ENCODE data around the gene MYLK4. TPM values are rescaled to one million over a fixed set of nuclear protein-coding genes. Genes with fewer than 3 reads are reported as not detected.

The MYLK4 gene
- total RNA-seq, 4 donors from 2014 or later, result 0.42 to 0.98 (median 0.52) TPM

DNA sequence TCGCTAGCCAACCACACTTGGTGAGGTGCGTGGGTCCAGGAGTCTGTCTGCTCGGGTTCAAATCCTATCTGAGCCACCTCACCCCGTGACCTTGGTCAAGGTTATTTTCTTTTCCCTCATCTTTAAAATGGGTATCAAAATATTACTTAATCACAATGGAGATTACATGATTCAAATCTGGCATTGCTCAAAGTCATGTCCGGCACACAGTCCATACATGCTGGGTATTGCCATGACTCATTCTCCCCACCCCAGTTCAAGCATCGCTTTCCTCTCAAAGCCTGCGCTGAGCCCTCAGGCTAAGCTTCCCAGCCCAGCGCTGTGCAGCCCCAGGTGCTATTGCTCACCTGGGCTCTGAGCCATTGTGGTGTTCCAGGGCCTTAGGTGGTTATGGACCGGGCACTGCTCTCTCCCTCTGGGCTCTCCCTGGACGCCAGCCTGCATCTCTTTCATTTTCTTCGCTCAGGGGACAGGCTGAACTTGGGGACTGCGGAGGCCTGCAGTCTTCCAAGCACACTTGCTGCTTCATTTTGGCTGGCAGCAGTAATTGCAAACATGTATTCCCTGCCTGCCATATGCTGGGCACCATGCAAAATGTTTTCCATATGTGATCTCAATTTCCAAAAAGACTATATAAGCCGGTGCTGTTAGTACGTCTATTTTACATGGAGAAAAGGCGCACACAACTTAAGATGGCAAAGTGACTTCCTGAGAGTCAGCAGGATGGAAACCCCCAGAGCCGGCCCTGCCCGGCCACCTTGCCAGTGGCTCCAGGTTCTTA is 41.8 kb upstream of the MYLK4 start:
- peaks cover 0 to 9% (median 0%) of the 10 kb centered on the region in 3 donors for H3K36me3 ChIP-seq
- peak overlapping the region in 2 of 4 donors; percentile 55 to 75 for H3K27ac ChIP-seq
- TF ChIP-seq EP300 (IDR thresholded peaks at IDR 0.05), result no peak
- TF ChIP-seq POLR2A (IDR thresholded peaks at IDR 0.05), result no peak
- TF ChIP-seq, protein P1, sequence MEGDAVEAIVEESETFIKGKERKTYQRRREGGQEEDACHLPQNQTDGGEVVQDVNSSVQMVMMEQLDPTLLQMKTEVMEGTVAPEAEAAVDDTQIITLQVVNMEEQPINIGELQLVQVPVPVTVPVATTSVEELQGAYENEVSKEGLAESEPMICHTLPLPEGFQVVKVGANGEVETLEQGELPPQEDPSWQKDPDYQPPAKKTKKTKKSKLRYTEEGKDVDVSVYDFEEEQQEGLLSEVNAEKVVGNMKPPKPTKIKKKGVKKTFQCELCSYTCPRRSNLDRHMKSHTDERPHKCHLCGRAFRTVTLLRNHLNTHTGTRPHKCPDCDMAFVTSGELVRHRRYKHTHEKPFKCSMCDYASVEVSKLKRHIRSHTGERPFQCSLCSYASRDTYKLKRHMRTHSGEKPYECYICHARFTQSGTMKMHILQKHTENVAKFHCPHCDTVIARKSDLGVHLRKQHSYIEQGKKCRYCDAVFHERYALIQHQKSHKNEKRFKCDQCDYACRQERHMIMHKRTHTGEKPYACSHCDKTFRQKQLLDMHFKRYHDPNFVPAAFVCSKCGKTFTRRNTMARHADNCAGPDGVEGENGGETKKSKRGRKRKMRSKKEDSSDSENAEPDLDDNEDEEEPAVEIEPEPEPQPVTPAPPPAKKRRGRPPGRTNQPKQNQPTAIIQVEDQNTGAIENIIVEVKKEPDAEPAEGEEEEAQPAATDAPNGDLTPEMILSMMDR (IDR thresholded peaks at IDR 0.05), result no peak
- DNase-seq (ENCODE audit: low spot score in 2 of 2), result no peak
- whole genome bisulfite sequencing, 2 donors, result 93 to 95% methylated on average over 17 of the region's 17 CpGs
- H3K4me3 ChIP-seq, result no peak overlapping the region
- H3K4me1 ChIP-seq, result peaks cover 0 to 35% (median 13%) of the 10 kb centered on the region in 4 donors
- no peaks in the 10 kb centered on the region for H3K9me3 ChIP-seq
- no peaks in the 10 kb centered on the region for H3K27me3 ChIP-seq

DNA sequence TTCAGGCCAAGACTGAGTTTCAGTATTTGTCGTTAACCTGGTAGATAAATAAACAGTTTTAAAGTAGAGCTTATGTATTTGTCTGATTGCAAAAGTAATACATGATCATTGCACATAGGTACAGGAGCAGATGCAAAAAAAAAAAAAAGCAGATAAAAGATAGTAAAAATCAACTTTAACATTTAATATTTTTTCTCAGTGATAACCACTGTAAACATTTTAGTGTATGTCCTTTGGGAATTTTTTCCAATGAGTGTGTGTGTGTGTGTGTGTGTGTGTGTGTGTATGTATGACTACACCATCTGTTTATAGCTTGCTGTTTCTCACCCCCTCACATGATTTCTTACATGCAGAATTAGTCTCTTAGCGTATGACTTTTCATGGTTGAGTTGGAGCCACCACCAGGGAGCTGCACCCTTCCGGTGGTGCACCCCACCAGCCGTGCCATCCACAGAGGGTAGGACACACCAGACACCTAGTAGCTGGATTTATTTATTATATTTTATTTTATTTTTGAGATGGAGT is 40.8 kb upstream of the MYLK4 start:
- H3K27me3 ChIP-seq, result no peaks in the 10 kb centered on the region

DNA sequence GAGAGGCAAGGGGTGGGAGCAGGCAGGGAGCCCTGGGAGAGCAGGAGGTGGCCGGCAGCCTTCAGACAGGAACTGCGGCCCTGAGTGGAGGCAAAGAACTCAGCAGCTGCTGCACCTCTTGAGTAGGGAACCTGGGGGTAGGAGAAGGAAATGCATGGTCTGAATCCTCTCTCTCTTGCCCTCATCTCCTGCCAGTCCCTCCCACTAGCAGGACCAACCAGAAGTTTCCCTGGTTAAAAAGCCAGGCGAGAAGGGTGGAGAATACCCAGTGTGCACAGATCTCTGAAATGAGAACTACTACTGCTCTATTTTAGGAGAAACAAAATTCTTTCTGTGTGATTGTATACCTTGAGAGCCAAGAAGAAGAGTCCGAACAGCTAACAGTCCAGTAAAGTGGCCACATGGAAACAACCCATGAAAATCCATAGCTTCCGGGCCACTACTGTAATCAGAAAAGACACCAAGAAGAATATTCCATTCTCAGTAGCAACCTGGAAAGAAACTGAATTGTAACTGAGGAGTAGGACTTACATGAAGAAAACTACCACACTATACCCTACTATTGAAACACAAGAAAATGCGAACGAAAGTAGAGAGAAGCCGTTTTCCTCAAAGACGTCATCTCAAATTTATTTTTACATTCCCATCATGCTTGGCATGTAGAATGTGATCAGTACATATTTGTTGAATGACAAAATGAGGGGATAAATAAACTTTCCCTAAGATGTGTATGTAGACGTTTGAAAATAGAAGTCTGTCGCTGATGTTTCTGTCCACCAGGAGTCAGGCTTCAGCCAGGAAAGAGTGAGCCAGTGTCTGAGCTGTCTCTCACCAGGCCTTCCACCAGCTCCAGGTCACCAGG is 40.1 kb upstream of the MYLK4 start:
- WGBS, 2 donors, result 27 to 29% methylated on average over 11 of the region's 11 CpGs
- H3K36me3 ChIP-seq, result peaks cover 0 to 24% (median 0%) of the 10 kb centered on the region in 3 donors
- H3K4me1 ChIP-seq, result peaks cover 0 to 35% (median 13%) of the 10 kb centered on the region in 4 donors
- no peaks in the 10 kb centered on the region for H3K9me3 ChIP-seq
- H3K27ac ChIP-seq, result peak overlapping the region; percentile 38 to 75 (median 73)
- peak; percentile 41 to 73 for DNase-seq (ENCODE audit: low spot score in 2 of 2)
- TF ChIP-seq EP300 (IDR thresholded peaks at IDR 0.05), result no peak
- TF ChIP-seq, protein P1 (IDR thresholded peaks at IDR 0.05), result peak; percentile 59 to 85 (median 74)
- no peak for TF ChIP-seq POLR2A (IDR thresholded peaks at IDR 0.05)
- no peaks in the 10 kb centered on the region for H3K27me3 ChIP-seq
- H3K4me3 ChIP-seq, result no peak overlapping the region

More for the DNA sequence above, 40.8 kb upstream of the MYLK4 start:
- Histone ChIP-seq H3K4me3 (no peak overlapping the region), H3K27ac (peak overlapping the region in 3 of 4 donors; percentile 72 to 75 (median 74)), H3K36me3 (peaks cover 0 to 19% (median 0%) of the 10 kb centered on the region in 3 donors), H3K4me1 (peaks cover 0 to 35% (median 13%) of the 10 kb centered on the region in 4 donors), H3K9me3 (no peaks in the 10 kb centered on the region)
- 55 to 59% methylated on average over 4 of the region's 4 CpGs for WGBS, 2 donors
- DNase-seq (ENCODE audit: low spot score in 2 of 2), result no peak
- TF ChIP-seq EP300 (IDR thresholded peaks at IDR 0.05), result no peak
- TF ChIP-seq, protein P1 (IDR thresholded peaks at IDR 0.05), result no peak
- TF ChIP-seq POLR2A (IDR thresholded peaks at IDR 0.05), result no peak

DNA sequence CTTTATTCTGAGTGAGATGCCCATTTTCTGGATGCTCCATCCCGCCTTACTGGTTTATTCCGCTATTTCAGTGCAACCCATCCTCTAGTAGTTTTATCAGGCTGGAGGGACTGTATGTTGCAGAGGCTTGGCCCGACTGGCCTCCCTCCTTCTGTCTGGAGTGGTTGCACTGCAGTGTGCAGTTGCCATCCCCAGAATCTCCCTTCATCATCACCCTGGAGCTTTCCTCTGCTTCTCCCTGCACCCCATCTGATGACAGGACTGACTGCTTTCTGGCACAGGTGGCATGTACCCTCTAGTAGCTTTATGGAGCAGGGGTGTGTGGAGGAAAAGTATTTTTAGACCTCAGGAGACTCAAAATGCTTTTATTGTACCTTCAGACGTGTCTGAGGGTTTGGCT is 35.5 kb upstream of the MYLK4 start:
- H3K36me3 ChIP-seq, result peaks cover 0 to 62% (median 0%) of the 10 kb centered on the region in 3 donors
- TF ChIP-seq POLR2A (IDR thresholded peaks at IDR 0.05), result no peak
- no peak for TF ChIP-seq EP300 (IDR thresholded peaks at IDR 0.05)
- TF ChIP-seq, protein P1 (IDR thresholded peaks at IDR 0.05), result no peak
- DNase-seq (ENCODE audit: low spot score in 2 of 2), result no peak
- H3K9me3 ChIP-seq, result no peaks in the 10 kb centered on the region
- no peak overlapping the region for H3K4me3 ChIP-seq
- H3K4me1 ChIP-seq, result peaks cover 0 to 25% (median 7%) of the 10 kb centered on the region in 4 donors
- 73 to 75% methylated on average over 4 of the region's 4 CpGs for WGBS, 2 donors
- H3K27me3 ChIP-seq, result no peaks in the 10 kb centered on the region
- H3K27ac ChIP-seq, result no peak overlapping the region
